A549 (cell line): Measurements from ENCODE around the gene PBXIP1. TPM values are rescaled to one million over a fixed set of nuclear protein-coding genes. Genes with fewer than 3 reads are reported as not detected.

Experiments
- ATAC-seq, 2 experiments: fragments of 200-7000 bp in 1 of 2; fragments of >200 bp in 1 of 2; cut with Nextera tagmentation in 1 of 2; cut with Tn5 transposase in 1 of 2; 3 replicates each; pipeline versions ENCODE4 v1.8.0 to v1.9.1; 2018 to 2020; ENCODE audit warnings: mild to moderate bottlenecking in 1 of 2, moderate library complexity in 1 of 2
- CTCF ChIA-PET: fragments of 300-600 bp; sonication (Branson Sonifier 250); formaldehyde crosslinking; extraction: SDS; loops from one replicate; lab custom pipeline; 2021; ENCODE audit warnings: antibody characterized with exemption, inconsistent platforms; lab: Yijun Ruan, JAX
- POLR2A ChIA-PET: fragments of 350-600 bp; formaldehyde crosslinking; extraction: SDS; loops from one replicate; lab custom pipeline; 2021; ENCODE audit warnings: antibody characterized with exemption, inconsistent platforms; lab: Yijun Ruan, JAX
- DNase-seq, 2 experiments: peaks; one replicate each; pipeline versions ENCODE4 v3.0.0 to v3.0.0-alpha.2; 2011 to 2016; ENCODE audit warnings: low read depth in 1 of 2, low spot score in 1 of 2
- FAIRE-seq: peaks from 2 replicates; lab custom pipeline; 2011; peaks lifted over from hg19 to GRCh38; lab: Jason Lieb, UNC
- H3K27ac ChIP-seq, 2 experiments: fragments of >200 bp; sonication (Bioruptor Twin); formaldehyde crosslinking; 3 replicates each; pipeline ENCODE4 v1.5.1; 2016 to 2017
- H3K4me1 ChIP-seq: fragments of >200 bp; sonication (Bioruptor Twin); formaldehyde crosslinking; 3 replicates; pipeline ENCODE4 v1.6.1; 2016
- H3K4me2 ChIP-seq: fragments of >200 bp; sonication (Bioruptor Twin); formaldehyde crosslinking; 3 replicates; pipeline ENCODE4 v1.6.1; 2016
- H3K4me3 ChIP-seq: fragments of >200 bp; sonication (Bioruptor Twin); formaldehyde crosslinking; 3 replicates; pipeline ENCODE4 v1.5.1; 2016
- H3K9me3 ChIP-seq: fragments of >200 bp; sonication (Bioruptor Twin); formaldehyde crosslinking; 3 replicates; pipeline ENCODE4 v1.6.1; 2016
- CBX2 ChIP-seq: fragments of 200-600 bp; sonication (generic); IDR thresholded peaks from 2 replicates; pipeline ENCODE4 v1.6.1; 2016; ENCODE audit warnings: low read depth, mild to moderate bottlenecking, borderline replicate concordance
- CEBPB ChIP-seq, 2 experiments: fragments of >200 bp in 1 of 2; sonication (Bioruptor Twin) in 1 of 2; formaldehyde crosslinking in 1 of 2; IDR thresholded peaks; 2 replicates each; pipeline ENCODE4 v1.6.1; 2012 to 2016
- E2F6 ChIP-seq: IDR thresholded peaks from 2 replicates; pipeline ENCODE4 v1.6.1; 2012; ENCODE audit warnings: low read depth, borderline replicate concordance
- ESRRA ChIP-seq: fragments of 150-350 bp; IDR thresholded peaks from 2 replicates; pipeline ENCODE4 v1.6.1; 2014; ENCODE audit warnings: mild to moderate bottlenecking, low read length, borderline replicate concordance
- FOSB ChIP-seq: fragments of 250-450 bp; sonication (Bioruptor Pico); IDR thresholded peaks from 2 replicates; pipeline ENCODE4 v1.5.0; 2020; ENCODE audit warnings: mild to moderate bottlenecking, moderate library complexity
- FOSL2 ChIP-seq, 2 experiments: fragments of 450-650 bp in 1 of 2; fragments of >200 bp in 1 of 2; sonication (Bioruptor Twin) in 1 of 2; formaldehyde crosslinking; IDR thresholded peaks; 2 replicates each; pipeline versions ENCODE4 v1.5.0 to v1.6.1; 2016 to 2020; ENCODE audit warnings: mild to moderate bottlenecking in 1 of 2, moderate library complexity in 1 of 2
- HOXB5 ChIP-seq: fragments of 250-450 bp; sonication (Bioruptor Pico); IDR thresholded peaks from 2 replicates; pipeline ENCODE4 v1.5.0; 2020; ENCODE audit warnings: mild to moderate bottlenecking, moderate library complexity
- JUN ChIP-seq, 2 experiments: fragments of >200 bp; sonication (Bioruptor Twin); formaldehyde crosslinking; IDR thresholded peaks; 2 replicates in 1 of 2; 3 replicates in 1 of 2; pipeline ENCODE4 v1.6.1; 2016 to 2017
- JUNB ChIP-seq: fragments of >200 bp; sonication (Bioruptor Twin); formaldehyde crosslinking; IDR thresholded peaks from 2 replicates; pipeline ENCODE4 v1.6.1; 2016
- KDM5A ChIP-seq: fragments of 200-600 bp; sonication (generic); IDR thresholded peaks from 2 replicates; pipeline ENCODE4 v1.6.1; 2016; ENCODE audit warnings: antibody characterized with exemption, mild to moderate bottlenecking
- MAFK ChIP-seq: fragments of 450-650 bp; IDR thresholded peaks from 2 replicates; pipeline ENCODE4 v1.6.1; 2014; ENCODE audit not compliant: partially characterized antibody
- MAX ChIP-seq: IDR thresholded peaks from 2 replicates; pipeline ENCODE4 v1.6.1; 2012
- NPAS2 ChIP-seq: fragments of 250-450 bp; sonication (Bioruptor Pico); IDR thresholded peaks from 2 replicates; pipeline ENCODE4 v1.8.0; 2022; ENCODE audit warnings: mild to moderate bottlenecking, moderate library complexity, borderline replicate concordance
- NR3C1 ChIP-seq: fragments of >200 bp; sonication (Bioruptor Twin); formaldehyde crosslinking; IDR thresholded peaks from 3 replicates; pipeline ENCODE4 v1.6.1; 2017
- POLR2A ChIP-seq: IDR thresholded peaks from 2 replicates; pipeline ENCODE4 v1.6.1; 2012; ENCODE audit warnings: mild to moderate bottlenecking, low read length
- TFCP2L1 ChIP-seq: fragments of 250-450 bp; sonication (Bioruptor Pico); IDR thresholded peaks from 2 replicates; pipeline ENCODE4 v1.5.0; 2021; ENCODE audit warnings: mild to moderate bottlenecking
- TP53 ChIP-seq: fragments of 250-450 bp; sonication (Bioruptor Pico); IDR thresholded peaks from 2 replicates; pipeline ENCODE4 v1.5.0; 2021; ENCODE audit warnings: mild to moderate bottlenecking, moderate library complexity
- ZNF302 ChIP-seq: fragments of 250-450 bp; sonication (Bioruptor Pico); IDR thresholded peaks from 2 replicates; pipeline ENCODE4 v1.9.0; 2021; ENCODE audit warnings: inconsistent platforms, mild to moderate bottlenecking, moderate library complexity
- ZSCAN20 ChIP-seq: fragments of 250-450 bp; sonication (Bioruptor Pico); IDR thresholded peaks from 2 replicates; pipeline ENCODE4 v1.8.0; 2022; ENCODE audit warnings: mild to moderate bottlenecking, moderate library complexity
- WGBS: methylation state at CpG from one replicate; pipeline ENCODE4 v1.1.6; 2017; ENCODE audit errors: missing lambda C conversion rate; 5-methylcytosine and 5-hydroxymethylcytosine counted together
- polyA plus RNA-seq, 4 experiments: library from polyadenylated mRNA; depleted of rRNA in 3 of 4; stranded (reverse); fragments of >200 nt; fragmentation: RNase III in 1 of 4; extraction: RNeasy Plus Mini Kit Qiagen cat#74134 plus additional on column Dnase treatment in 1 of 4; gene quantifications; 2 replicates in 3 of 4; 3 replicates in 1 of 4; pipeline ENCODE4 v1.2.3, GENCODE V29; 2011 to 2017
- TF ChIP-seq, protein P1 (sequence below): fragments of 200-600 bp; sonication (generic); IDR thresholded peaks from 2 replicates; pipeline ENCODE4 v1.6.1; 2016; ENCODE audit warnings: antibody characterized with exemption, mild to moderate bottlenecking, moderate library complexity
- TF ChIP-seq, protein P2 (sequence below): fragments of >200 bp; sonication (Bioruptor Twin); formaldehyde crosslinking; IDR thresholded peaks from 3 replicates; pipeline ENCODE4 v1.5.1; 2016
- TF ChIP-seq, protein P3 (sequence below): fragments of >200 bp; sonication (Bioruptor Twin); formaldehyde crosslinking; IDR thresholded peaks from 2 replicates; pipeline ENCODE4 v1.6.1; 2016

Gene PBXIP1
- polyA plus RNA-seq, 2 of the 4 experiments (the other 2 are of a cell fraction): 15.0 to 20.8 TPM

DNA sequence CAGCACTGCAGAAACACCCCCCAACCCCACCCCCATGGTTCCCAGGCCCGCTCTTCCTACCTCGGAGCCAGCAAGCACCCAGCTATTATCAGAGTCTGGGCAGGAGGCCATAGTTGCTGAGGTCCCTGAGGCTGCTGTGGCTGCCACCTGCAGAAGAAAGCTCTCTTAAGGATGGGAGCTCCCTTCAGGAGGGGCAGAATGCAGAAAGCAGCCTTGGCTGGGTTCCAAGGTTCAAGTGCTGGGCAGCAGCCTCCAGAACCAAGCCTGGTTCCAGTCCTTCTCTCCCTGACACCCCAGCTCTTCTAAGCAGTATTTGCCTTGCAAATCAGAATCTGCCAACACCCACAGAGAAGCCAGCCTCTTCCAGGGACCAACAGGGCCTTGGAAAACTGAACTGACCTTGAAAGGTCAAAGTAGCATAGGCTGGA, 2.3 kb downstream of the PBXIP1 start (continued):
- TF ChIP-seq, protein P1, sequence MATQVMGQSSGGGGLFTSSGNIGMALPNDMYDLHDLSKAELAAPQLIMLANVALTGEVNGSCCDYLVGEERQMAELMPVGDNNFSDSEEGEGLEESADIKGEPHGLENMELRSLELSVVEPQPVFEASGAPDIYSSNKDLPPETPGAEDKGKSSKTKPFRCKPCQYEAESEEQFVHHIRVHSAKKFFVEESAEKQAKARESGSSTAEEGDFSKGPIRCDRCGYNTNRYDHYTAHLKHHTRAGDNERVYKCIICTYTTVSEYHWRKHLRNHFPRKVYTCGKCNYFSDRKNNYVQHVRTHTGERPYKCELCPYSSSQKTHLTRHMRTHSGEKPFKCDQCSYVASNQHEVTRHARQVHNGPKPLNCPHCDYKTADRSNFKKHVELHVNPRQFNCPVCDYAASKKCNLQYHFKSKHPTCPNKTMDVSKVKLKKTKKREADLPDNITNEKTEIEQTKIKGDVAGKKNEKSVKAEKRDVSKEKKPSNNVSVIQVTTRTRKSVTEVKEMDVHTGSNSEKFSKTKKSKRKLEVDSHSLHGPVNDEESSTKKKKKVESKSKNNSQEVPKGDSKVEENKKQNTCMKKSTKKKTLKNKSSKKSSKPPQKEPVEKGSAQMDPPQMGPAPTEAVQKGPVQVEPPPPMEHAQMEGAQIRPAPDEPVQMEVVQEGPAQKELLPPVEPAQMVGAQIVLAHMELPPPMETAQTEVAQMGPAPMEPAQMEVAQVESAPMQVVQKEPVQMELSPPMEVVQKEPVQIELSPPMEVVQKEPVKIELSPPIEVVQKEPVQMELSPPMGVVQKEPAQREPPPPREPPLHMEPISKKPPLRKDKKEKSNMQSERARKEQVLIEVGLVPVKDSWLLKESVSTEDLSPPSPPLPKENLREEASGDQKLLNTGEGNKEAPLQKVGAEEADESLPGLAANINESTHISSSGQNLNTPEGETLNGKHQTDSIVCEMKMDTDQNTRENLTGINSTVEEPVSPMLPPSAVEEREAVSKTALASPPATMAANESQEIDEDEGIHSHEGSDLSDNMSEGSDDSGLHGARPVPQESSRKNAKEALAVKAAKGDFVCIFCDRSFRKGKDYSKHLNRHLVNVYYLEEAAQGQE: no peak

GRCh38 chr1:154952664-154953063, 3.2 kb downstream of the PBXIP1 start:
- FAIRE-seq (no peak), ATAC-seq (no peak), DNase-seq (no peak)
- no peak overlapping the region for H3K4me3 ChIP-seq
- H3K27ac ChIP-seq: no peak overlapping the region
- WGBS: 75% methylated on average over 6 of the region's 6 CpGs
- peaks cover 20% of the 10 kb centered on the region for H3K4me1 ChIP-seq
- POLR2A ChIA-PET: no interaction called here
- H3K4me2 ChIP-seq: no peak overlapping the region
- H3K9me3 ChIP-seq: no peaks in the 10 kb centered on the region
- CTCF ChIA-PET: interaction anchor here (1.0 to 3.0 kb wide), 4 partner anchors 9 to 393 kb away, joined by 3 to 19 read pairs (median 6); partner anchors contain the start of genes PMVK and PYGO2
- TF ChIP-seq MAFK (no peak), CEBPB (IDR thresholded peaks at IDR 0.05) (no peak), ZNF302 (CRISPR knock-in tag) (no peak)
- TF ChIP-seq, protein P2, sequence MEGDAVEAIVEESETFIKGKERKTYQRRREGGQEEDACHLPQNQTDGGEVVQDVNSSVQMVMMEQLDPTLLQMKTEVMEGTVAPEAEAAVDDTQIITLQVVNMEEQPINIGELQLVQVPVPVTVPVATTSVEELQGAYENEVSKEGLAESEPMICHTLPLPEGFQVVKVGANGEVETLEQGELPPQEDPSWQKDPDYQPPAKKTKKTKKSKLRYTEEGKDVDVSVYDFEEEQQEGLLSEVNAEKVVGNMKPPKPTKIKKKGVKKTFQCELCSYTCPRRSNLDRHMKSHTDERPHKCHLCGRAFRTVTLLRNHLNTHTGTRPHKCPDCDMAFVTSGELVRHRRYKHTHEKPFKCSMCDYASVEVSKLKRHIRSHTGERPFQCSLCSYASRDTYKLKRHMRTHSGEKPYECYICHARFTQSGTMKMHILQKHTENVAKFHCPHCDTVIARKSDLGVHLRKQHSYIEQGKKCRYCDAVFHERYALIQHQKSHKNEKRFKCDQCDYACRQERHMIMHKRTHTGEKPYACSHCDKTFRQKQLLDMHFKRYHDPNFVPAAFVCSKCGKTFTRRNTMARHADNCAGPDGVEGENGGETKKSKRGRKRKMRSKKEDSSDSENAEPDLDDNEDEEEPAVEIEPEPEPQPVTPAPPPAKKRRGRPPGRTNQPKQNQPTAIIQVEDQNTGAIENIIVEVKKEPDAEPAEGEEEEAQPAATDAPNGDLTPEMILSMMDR: no peak
- TF ChIP-seq, all 56 proteins: peak for 0

DNA sequence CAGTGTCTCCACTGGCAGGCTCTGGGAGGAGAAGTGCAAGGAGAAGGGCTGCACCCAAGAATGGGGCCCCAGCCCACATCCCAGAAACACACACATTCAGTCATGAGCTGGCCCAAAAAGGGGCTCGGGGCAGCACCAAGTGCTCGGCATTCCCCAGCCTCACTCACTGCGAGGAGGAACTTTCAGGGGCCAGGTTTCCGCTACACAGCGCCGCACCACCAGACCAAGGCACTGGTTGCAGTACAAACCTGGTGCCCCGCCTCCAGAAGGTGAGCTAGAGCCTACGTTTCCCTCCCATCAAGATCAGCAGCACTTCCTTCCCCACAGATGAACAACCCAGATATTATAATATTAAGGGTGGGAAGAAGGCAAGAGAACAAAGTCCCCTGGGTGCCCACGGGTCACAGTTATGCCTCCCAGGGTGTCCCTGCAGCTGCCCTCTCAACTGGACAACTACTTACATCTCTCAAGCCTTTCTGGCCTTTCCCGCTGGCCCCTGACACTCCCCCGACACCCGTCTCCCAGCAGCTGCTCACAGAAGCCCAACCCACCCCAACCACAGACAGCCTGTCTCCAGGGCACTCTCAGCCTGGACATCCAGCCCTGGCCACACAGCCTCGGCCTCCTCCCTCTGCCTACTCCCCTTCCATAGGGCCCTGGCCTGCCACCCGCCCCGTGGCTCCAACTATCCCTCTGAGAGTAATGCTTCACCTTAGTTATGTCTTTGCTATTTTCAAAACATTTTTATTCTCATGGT, 3.8 kb downstream of the PBXIP1 start:
- peaks cover 15% of the 10 kb centered on the region for H3K4me1 ChIP-seq
- no peak for FAIRE-seq
- ATAC-seq: no peak
- no peak overlapping the region for H3K27ac ChIP-seq
- DNase-seq: no peak
- WGBS: 79% methylated on average over 15 of the region's 15 CpGs
- TF ChIP-seq TP53 (CRISPR knock-in tag) (no peak), FOSB (CRISPR knock-in tag) (no peak), JUNB (no peak)
- TF ChIP-seq, protein P2: no peak
- H3K4me2 ChIP-seq: no peak overlapping the region
- POLR2A ChIA-PET: no interaction called here
- CTCF ChIA-PET: interaction anchor here (1.1 to 3.0 kb wide), 4 partner anchors 9 to 392 kb away, joined by 3 to 19 read pairs (median 6); partner anchors contain the start of genes PMVK and PYGO2
- no peaks in the 10 kb centered on the region for H3K9me3 ChIP-seq
- no peak overlapping the region for H3K4me3 ChIP-seq

- DNase-seq (no peak), ATAC-seq (no peak), FAIRE-seq (no peak)
- WGBS: 80% methylated on average over 11 of the region's 11 CpGs
- Histone ChIP-seq H3K4me1 (no peaks in the 10 kb centered on the region), H3K4me3 (no peak overlapping the region), H3K4me2 (no peak overlapping the region), H3K27ac (no peak overlapping the region), H3K9me3 (no peaks in the 10 kb centered on the region)
- CTCF ChIA-PET: interaction anchor here (1.0 to 1.8 kb wide), 3 partner anchors 8 to 137 kb away, joined by 3 to 7 read pairs (median 3); partner anchors contain the start of gene PMVK
- POLR2A ChIA-PET: no interaction called here
- TF ChIP-seq ZSCAN20 (no peak), E2F6 (no peak), ESRRA (no peak), KDM5A (no peak), HOXB5 (CRISPR knock-in tag) (no peak), TFCP2L1 (CRISPR knock-in tag) (no peak), POLR2A (no peak), NR3C1 (no peak), NPAS2 (CRISPR knock-in tag) (no peak), JUN (IDR thresholded peaks at IDR 0.05) (no peak), MAX (no peak), CBX2 (no peak), FOSL2 (IDR thresholded peaks at IDR 0.05) (no peak), FOSL2 (CRISPR knock-in tag; IDR thresholded peaks at IDR 0.05) (no peak)
- TF ChIP-seq, protein P3, sequence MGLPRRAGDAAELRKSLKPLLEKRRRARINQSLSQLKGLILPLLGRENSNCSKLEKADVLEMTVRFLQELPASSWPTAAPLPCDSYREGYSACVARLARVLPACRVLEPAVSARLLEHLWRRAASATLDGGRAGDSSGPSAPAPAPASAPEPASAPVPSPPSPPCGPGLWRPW: no peak
Observed at GRCh38 chr1:154948079-154948478, 7.8 kb downstream of the PBXIP1 start.
